ENCODE measurements around the gene GPR22. TPM values are rescaled to one million over a fixed set of nuclear protein-coding genes. Genes with fewer than 3 reads are reported as not detected.

GPR22 gene
- total and polyA plus RNA-seq, 2 of the 8 experiments (the other 6 are each of a cell fraction or from before 2014, with no cell fraction given), result 0.02 TPM; not detected in 1

GRCh38 chr7:107446988-107447387 lies 22.9 kb upstream of the GPR22 start:
- DNase-seq (ENCODE audit: low read depth in 1 of 2, low spot score in 2 of 2), result no peak
- no peak overlapping the region for H3K4me3 ChIP-seq (ENCODE audit: extremely low read depth in 1 of 4, insufficient read depth in 2 of 4, low read depth in 3 of 4, low read length in 4 of 4)
- no peaks in the 10 kb centered on the region for H3K9me3 ChIP-seq (ENCODE audit: insufficient read depth in 2 of 2, low read depth in 1 of 2, low read length in 1 of 2)
- H2BK5ac ChIP-seq (ENCODE audit: low read depth, low read length), result no peak overlapping the region
- no peak overlapping the region for H2AK5ac ChIP-seq (ENCODE audit: low read depth, low read length)
- no peaks in the 10 kb centered on the region for H3K23me2 ChIP-seq (ENCODE audit: low read depth, low read length)
- FAIRE-seq, result no peak
- WGBS, 2 experiments (ENCODE audit: extremely low coverage in 1 of 2, insufficient coverage in 1 of 2, insufficient read length in 1 of 2, insufficient replicate concordance in 2 of 2, low coverage in 1 of 2, low lambda C conversion rate in 2 of 2, missing lambda C conversion rate in 1 of 2), result 77% methylated on average over 1 of the region's 1 CpG; no CpG with 5 or more reads in 1 of the 2 experiments
- no peak overlapping the region for H3K4me2 ChIP-seq (ENCODE audit: insufficient read depth in 1 of 2, low read depth in 2 of 2, low read length in 2 of 2)
- no peaks in the 10 kb centered on the region for H3K36me3 ChIP-seq (ENCODE audit: control insufficient read depth in 2 of 4, insufficient read depth in 4 of 4, low read length in 3 of 4)
- no peaks in the 10 kb centered on the region for H4K20me1 ChIP-seq (replicated peaks in 1 of 2; ENCODE audit: control insufficient read depth in 1 of 2, insufficient read depth in 2 of 2, low read length in 2 of 2)
- H4K5ac ChIP-seq (ENCODE audit: insufficient read length, low read depth, low read length), result no peak overlapping the region
- no peak overlapping the region for H2BK12ac ChIP-seq (ENCODE audit: low read depth, low read length)
- no peak overlapping the region for H3K9ac ChIP-seq (replicated peaks in 1 of 4; ENCODE audit: extremely low read depth in 1 of 4, low read depth in 3 of 4, low read length in 3 of 4)
- no peak overlapping the region for H3K18ac ChIP-seq (ENCODE audit: extremely low read depth, low read length)
- H3K56ac ChIP-seq (replicated peaks; ENCODE audit: insufficient read length, low read depth, low read length), result no peak overlapping the region
- no peak overlapping the region for H3K4ac ChIP-seq (replicated peaks; ENCODE audit: insufficient read length, low read depth, low read length)
- H2BK20ac ChIP-seq (ENCODE audit: low read length), result no peak overlapping the region
- no peak overlapping the region for H4K91ac ChIP-seq (replicated peaks; ENCODE audit: insufficient read length, low read length)
- no peaks in the 10 kb centered on the region for H3K79me1 ChIP-seq (ENCODE audit: low read depth, low read length)
- no peak overlapping the region for H2BK120ac ChIP-seq (replicated peaks; ENCODE audit: low read depth, low read length)
- H3K4me1 ChIP-seq (replicated peaks in 1 of 4; ENCODE audit: control insufficient read depth in 3 of 4, insufficient read depth in 4 of 4, low read length in 3 of 4), result no peaks in the 10 kb centered on the region
- H3K79me2 ChIP-seq (ENCODE audit: control insufficient read depth in 1 of 2, insufficient read depth in 2 of 2, low read length in 2 of 2), result no peaks in the 10 kb centered on the region
- H3K27ac ChIP-seq (ENCODE audit: low read depth, low read length), result no peak overlapping the region
- no peak overlapping the region for H3K14ac ChIP-seq (ENCODE audit: insufficient read length)
- H3K27me3 ChIP-seq (replicated peaks in 1 of 4; ENCODE audit: control insufficient read depth in 3 of 4, extremely low read depth in 1 of 4, insufficient read depth in 3 of 4, low read length in 3 of 4), result no peaks in the 10 kb centered on the region
- no peak for TF ChIP-seq POLR2A (IDR thresholded peaks at IDR 0.05; ENCODE audit: control extremely low read depth in 1 of 2, low read depth in 2 of 2, low read length in 2 of 2)
- no peak for TF ChIP-seq RAD21 (IDR thresholded peaks at IDR 0.05 in 1 of 2, conservative IDR thresholded peaks at IDR 0.05 in 1 of 2; ENCODE audit: low read depth in 2 of 2, low read length in 2 of 2)
- TF ChIP-seq SAP30 (IDR thresholded peaks at IDR 0.05; ENCODE audit: insufficient read depth, insufficient replicate concordance, low read length), result no peak
- TF ChIP-seq CBX5 (IDR thresholded peaks at IDR 0.05; ENCODE audit: low read depth, low read length), result no peak
- TF ChIP-seq CBX8 (IDR thresholded peaks at IDR 0.05; ENCODE audit: borderline replicate concordance, low read depth, low read length), result no peak
- no peak for TF ChIP-seq BCL11A (IDR thresholded peaks at IDR 0.05; ENCODE audit: low read depth in 2 of 2, low read length in 2 of 2)
- no peak for TF ChIP-seq HDAC6 (IDR thresholded peaks at IDR 0.05; ENCODE audit: low read depth, low read length)
- no peak for TF ChIP-seq KDM5A (IDR thresholded peaks at IDR 0.05; ENCODE audit: low read length)
- TF ChIP-seq NRF1 (IDR thresholded peaks at IDR 0.05; ENCODE audit: low read depth, low read length), result no peak
- TF ChIP-seq SP4 (IDR thresholded peaks at IDR 0.05; ENCODE audit: low read length), result no peak
- no peak for TF ChIP-seq POU5F1 (IDR thresholded peaks at IDR 0.05; ENCODE audit: low read depth, low read length)
- TF ChIP-seq SRF (IDR thresholded peaks at IDR 0.05; ENCODE audit: low read depth, low read length), result no peak
- no peak for TF ChIP-seq EP300 (IDR thresholded peaks at IDR 0.05; ENCODE audit: borderline replicate concordance in 1 of 2, low read depth in 2 of 2, low read length in 2 of 2)
- ChIA-PET CTCF (ENCODE audit: partially characterized antibody) (no interaction called here), POLR2A (ENCODE audit: partially characterized antibody) (interaction anchor here (0.5 kb wide), 1 partner anchor 10 kb away, joined by 4 read pairs; no protein-coding TSS in a partner anchor)
- no peak overlapping the region for H4K8ac ChIP-seq (ENCODE audit: extremely low read depth, insufficient read depth, low read length)
- no peak overlapping the region for H2AFZ ChIP-seq (ENCODE audit: low read length)
- H3K23ac ChIP-seq (ENCODE audit: insufficient read length), result no peak overlapping the region
- no peak overlapping the region for H2BK15ac ChIP-seq (ENCODE audit: low read length)

Measured in H1 (cell line).